ENCODE measurements around the gene HEPHL1.
"Not testable (repeated sequence)": the region's sequence is repeated elsewhere in the genome, so short reads cannot be mapped to it uniquely, and the experiment has no call there.

The HEPHL1 gene

DNA sequence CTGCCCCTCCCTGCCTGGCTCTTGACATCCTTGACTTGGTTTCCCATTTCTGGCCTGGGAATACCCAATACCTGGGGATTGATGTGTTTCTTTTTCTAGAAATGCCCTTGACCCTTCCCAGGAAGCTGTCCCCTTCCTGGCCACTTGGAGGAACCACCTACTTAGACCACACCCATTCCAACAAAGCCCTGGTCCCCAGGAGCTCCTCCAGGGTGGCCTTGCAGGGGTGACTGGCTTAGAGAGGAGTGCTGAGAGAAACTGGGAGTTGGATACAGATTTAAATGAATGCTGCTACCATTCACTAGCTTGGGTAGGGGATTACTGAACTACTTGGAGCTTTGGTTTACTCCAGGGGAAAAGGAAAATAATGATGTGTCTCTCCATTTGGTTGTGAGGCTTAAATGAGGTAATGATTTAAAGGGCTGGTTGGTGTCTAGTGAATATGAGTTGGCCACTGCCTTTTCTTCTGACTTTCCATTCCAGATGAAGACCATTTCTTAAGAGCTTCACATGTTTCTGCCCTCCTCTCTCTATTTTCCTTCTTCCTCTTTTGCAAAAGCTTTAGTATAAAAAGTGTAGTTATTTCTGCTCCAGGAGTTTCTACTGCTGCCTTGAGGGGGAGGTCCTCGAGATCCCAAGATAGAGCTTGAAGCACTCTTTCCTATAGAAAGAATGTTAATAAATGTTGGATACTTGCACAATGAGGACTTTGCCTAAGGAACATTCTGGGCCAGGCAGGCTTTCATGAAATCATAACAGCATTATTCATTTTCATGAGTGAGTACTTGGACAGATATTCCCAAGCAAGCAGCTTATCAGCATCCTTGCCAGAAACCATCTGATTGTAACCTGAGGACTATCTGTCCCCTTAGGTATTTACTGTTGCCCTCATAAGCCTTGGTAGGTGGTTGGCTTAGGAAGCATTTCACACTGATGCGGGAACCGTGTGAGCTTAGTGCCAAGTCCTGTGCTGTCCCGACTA lies 129.8 kb downstream of the HEPHL1 start:
- no peak for DNase-seq (ENCODE audit: low read depth in 2 of 2)

DNA sequence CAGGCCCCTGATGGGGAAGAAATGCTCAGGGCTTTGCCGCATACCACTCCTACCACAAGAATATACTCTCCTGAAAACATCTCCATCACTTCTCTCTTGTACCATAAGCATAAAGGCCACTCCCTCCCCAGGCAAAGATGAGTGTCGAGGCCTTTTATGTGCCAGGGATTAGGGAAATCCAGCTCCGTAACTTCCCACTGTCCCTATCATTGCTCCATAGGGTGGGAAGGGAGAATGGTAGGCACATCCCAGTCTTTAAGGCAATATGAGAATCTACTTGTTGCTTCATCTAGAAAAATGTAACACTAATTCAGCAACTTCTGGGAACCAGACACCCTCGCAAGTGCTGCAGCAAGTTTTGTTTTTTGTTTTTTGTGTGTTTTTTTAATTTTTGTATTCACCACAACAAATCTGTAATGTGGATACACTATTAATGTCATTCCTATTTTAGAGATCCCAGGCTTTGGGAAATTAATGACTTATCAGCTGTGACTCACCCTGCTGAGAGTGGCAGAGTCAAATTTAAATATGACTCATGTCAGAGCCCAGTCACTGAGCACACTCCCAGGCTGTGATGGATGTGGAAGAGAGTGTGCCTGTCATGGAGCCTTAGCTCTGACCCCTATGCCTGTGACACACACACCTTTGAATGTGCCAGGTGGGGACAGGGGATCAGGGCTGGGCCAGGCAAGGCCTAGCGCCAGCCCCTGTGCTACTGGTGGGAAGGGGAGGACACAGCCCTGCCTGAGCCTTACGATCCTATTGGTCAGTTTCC lies 130.9 kb downstream of the HEPHL1 start:
- no peak for DNase-seq (ENCODE audit: low read depth in 2 of 2)

DNA sequence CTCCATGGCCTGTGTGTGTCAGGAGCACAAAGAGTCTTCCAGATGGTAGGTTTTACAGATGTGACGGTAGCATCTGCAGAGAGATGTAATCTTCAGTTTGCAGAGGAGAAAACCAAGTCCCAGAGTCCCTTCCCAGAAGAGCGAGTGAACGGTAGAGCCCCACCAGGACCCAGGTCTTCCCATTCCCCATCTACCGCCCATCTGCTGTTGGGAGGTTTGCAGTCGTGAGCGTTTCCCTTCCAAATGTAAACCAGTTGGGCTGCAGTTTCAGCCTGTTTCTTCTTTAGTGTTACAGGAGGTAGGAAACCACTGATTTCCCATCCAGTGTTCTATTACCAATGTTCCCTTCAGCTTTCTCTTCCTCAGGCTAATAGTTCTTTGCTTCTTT lies 131.5 kb downstream of the HEPHL1 start:
- DNase-seq (ENCODE audit: low read depth in 2 of 2), result no peak

DNA sequence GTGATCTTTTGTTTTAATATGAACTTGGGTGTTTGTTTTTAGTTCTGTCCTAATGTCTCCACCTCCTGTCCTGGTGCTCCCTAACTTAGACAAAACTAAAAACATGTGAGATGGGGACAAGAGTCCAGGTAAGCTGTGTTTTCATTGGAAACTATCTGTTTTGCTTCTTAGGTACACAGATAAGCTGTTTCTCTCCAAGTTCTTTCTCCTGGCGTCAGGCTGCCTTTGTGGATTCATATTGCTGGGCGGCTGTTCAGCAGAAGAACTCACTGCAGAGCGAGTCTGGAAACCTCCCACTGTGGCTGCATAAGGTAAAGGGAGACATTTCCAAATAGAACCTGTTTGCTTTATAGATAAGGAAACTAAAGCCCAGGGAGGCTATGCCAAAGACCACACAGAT lies 132.2 kb downstream of the HEPHL1 start:
- no peak for DNase-seq (ENCODE audit: low read depth in 2 of 2)

DNA sequence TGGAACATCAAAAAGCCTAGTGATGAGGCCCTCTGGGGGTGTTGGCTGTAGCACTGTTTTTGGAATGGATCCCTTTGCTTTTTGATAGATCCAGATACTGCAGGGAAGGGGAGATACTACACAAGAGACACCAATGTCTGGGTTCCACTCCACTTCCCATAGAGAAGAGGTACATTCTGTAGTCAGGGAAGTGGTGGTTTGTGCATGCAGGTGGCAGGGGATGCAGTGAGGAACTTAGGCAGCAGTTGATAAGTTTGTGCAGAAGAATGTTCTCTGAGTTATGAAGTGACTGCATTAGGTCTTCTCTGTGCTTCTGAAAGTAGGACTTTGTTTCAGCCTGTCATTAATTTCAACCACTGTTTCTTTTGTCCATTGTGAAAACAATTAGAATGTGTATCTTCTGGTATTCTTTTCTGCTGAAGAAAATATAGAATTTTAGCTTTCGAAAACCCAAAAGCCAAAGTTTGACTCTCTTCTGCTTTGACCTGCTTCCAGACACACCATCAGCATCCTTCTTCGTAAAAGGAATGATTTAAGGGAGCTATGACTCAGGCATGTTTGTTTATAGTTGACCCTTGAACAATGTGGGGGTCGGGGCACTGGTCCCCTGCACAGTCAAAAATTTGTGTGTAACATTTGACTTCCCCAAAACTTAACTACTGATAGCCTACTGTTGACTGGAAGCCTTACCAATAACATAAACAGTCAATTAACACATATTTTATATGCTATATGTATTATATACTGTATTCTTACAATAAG lies 133.1 kb downstream of the HEPHL1 start:
- no peak for DNase-seq (ENCODE audit: low read depth in 2 of 2)

DNA sequence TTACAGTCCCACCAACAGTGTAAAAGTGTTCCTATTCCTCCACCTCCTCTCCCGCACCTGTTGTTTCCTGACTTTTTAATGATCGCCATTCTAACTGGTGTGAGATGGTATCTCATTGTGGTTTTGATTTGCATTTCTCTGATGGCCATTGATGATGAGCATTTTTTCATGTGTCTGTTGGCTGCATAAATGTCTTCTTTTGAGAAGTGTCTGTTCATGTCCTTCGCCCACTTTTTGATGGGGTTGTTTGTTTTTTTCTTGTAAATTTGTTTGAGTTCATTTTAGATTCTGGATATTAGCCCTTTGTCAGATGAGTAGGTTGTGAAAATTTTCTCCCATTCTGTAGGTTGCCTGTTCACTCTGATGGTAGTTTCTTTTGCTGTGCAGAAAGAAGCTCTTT lies 136.2 kb downstream of the HEPHL1 start:
- DNase-seq (ENCODE audit: low read depth in 2 of 2), result not testable (repeated sequence)

Data from stimulated activated CD8-positive, alpha-beta memory T cell treated with anti-CD3 and anti-CD28 coated beads, Interleukin-7, amount 100 ng/mL, for 4 hours (primary cell).